NT2/D1 (cell line): ENCODE results near the gene USP31.
A peak's percentile ranks its signal among the peaks of the same experiment; 100 is the strongest.
"Not testable (repeated sequence)": the region's sequence is repeated elsewhere in the genome, so short reads cannot be mapped to it uniquely, and the experiment has no call there.

ENCODE experiments used
- DNase-seq: peaks from one replicate; pipeline ENCODE4 v3.0.0-alpha.2; 2011; ENCODE audit warnings: low read depth, low spot score
- H3K27me3 ChIP-seq: 2 replicates; pipeline ENCODE4 v1.6.0; 2011; ENCODE audit warnings: mild to moderate bottlenecking; ENCODE audit not compliant: insufficient read length, insufficient read depth
- H3K36me3 ChIP-seq: 2 replicates; pipeline ENCODE4 v1.6.1; 2011; ENCODE audit warnings: mild to moderate bottlenecking, low read length, mixed read lengths; ENCODE audit not compliant: insufficient read depth, insufficient read length
- H3K4me1 ChIP-seq: 2 replicates; pipeline ENCODE4 v1.5.1; 2011; ENCODE audit not compliant: insufficient read depth, insufficient read length
- H3K4me3 ChIP-seq: 2 replicates; pipeline ENCODE4 v1.5.1; 2011; ENCODE audit warnings: low read depth; ENCODE audit not compliant: insufficient read length
- H3K9ac ChIP-seq: 2 replicates; pipeline ENCODE4 v1.6.0; 2011; ENCODE audit warnings: low read depth; ENCODE audit not compliant: insufficient read length
- H3K9me3 ChIP-seq: 2 replicates; pipeline ENCODE4 v1.5.1; 2011; ENCODE audit warnings: mild to moderate bottlenecking, low read length; ENCODE audit not compliant: insufficient read depth
- SUZ12 ChIP-seq: IDR thresholded peaks from 2 replicates; pipeline ENCODE4 v1.6.1; 2011; ENCODE audit not compliant: insufficient read length, insufficient read depth; ENCODE audit errors: extremely low read depth
- YY1 ChIP-seq: IDR thresholded peaks from 2 replicates; pipeline ENCODE4 v1.6.1; 2011; ENCODE audit not compliant: insufficient read length, insufficient read depth
- ZNF274 ChIP-seq: IDR thresholded peaks from 2 replicates; pipeline ENCODE4 v1.6.1; 2011; ENCODE audit warnings: mild to moderate bottlenecking, low read depth, low read length

USP31 gene

GRCh38 chr16:23148513-23149266 is 562 bp downstream of the USP31 start:
- H3K9me3 ChIP-seq, result no peaks in the 10 kb centered on the region
- peak overlapping the region; percentile 82 for H3K4me3 ChIP-seq
- TF ChIP-seq SUZ12 (no peak), YY1 (no peak), ZNF274 (no peak)
- no peaks in the 10 kb centered on the region for H3K36me3 ChIP-seq
- no peak for DNase-seq
- H3K4me1 ChIP-seq, result peaks cover 4% of the 10 kb centered on the region
- peak overlapping the region; percentile 92 for H3K9ac ChIP-seq
- peaks cover 13% of the 10 kb centered on the region for H3K27me3 ChIP-seq

- DNase-seq, result no peak
- H3K4me1 ChIP-seq, result peaks cover 6% of the 10 kb centered on the region
- peak overlapping the region; percentile 92 for H3K9ac ChIP-seq
- H3K9me3 ChIP-seq, result no peaks in the 10 kb centered on the region
- H3K36me3 ChIP-seq, result no peaks in the 10 kb centered on the region
- TF ChIP-seq ZNF274 (no peak), YY1 (no peak), SUZ12 (no peak)
- peaks cover 13% of the 10 kb centered on the region for H3K27me3 ChIP-seq
- H3K4me3 ChIP-seq, result peak overlapping the region; percentile 82
Measured at GRCh38 chr16:23148166-23148512, 1.1 kb downstream of the USP31 start.

- Histone ChIP-seq H3K4me1 (peaks cover 6% of the 10 kb centered on the region), H3K9ac (peak overlapping the region; percentile 92), H3K9me3 (no peaks in the 10 kb centered on the region), H3K27me3 (peaks cover 13% of the 10 kb centered on the region), H3K4me3 (peak overlapping the region; percentile 82), H3K36me3 (no peaks in the 10 kb centered on the region)
- TF ChIP-seq SUZ12, result no peak
- TF ChIP-seq YY1, result no peak
- TF ChIP-seq ZNF274, result no peak
- DNase-seq, result no peak
Measured at GRCh38 chr16:23147666-23148065, 1.6 kb downstream of the USP31 start.

GRCh38 chr16:23146877-23147601 is 2.2 kb downstream of the USP31 start:
- DNase-seq, result no peak
- no peaks in the 10 kb centered on the region for H3K9me3 ChIP-seq
- no peak overlapping the region for H3K4me3 ChIP-seq
- H3K27me3 ChIP-seq, result peaks cover 13% of the 10 kb centered on the region
- H3K36me3 ChIP-seq, result no peaks in the 10 kb centered on the region
- no peak for TF ChIP-seq ZNF274
- TF ChIP-seq YY1, result no peak
- no peak for TF ChIP-seq SUZ12
- H3K4me1 ChIP-seq, result peaks cover 6% of the 10 kb centered on the region
- no peak overlapping the region for H3K9ac ChIP-seq

- no peak for DNase-seq
- H3K4me1 ChIP-seq, result peaks cover 6% of the 10 kb centered on the region
- no peaks in the 10 kb centered on the region for H3K9me3 ChIP-seq
- H3K9ac ChIP-seq, result no peak overlapping the region
- TF ChIP-seq YY1, result no peak
- no peak for TF ChIP-seq SUZ12
- TF ChIP-seq ZNF274, result no peak
- no peak overlapping the region for H3K4me3 ChIP-seq
- H3K27me3 ChIP-seq, result peaks cover 6% of the 10 kb centered on the region
- no peaks in the 10 kb centered on the region for H3K36me3 ChIP-seq
Measured at GRCh38 chr16:23145608-23146007, 3.6 kb downstream of the USP31 start.

GRCh38 chr16:23145186-23145585 is 4.1 kb downstream of the USP31 start:
- TF ChIP-seq YY1 (no peak), ZNF274 (no peak), SUZ12 (no peak)
- H3K9ac ChIP-seq, result no peak overlapping the region
- DNase-seq, result no peak
- peaks cover 6% of the 10 kb centered on the region for H3K4me1 ChIP-seq
- H3K36me3 ChIP-seq, result no peaks in the 10 kb centered on the region
- H3K27me3 ChIP-seq, result peaks cover 2% of the 10 kb centered on the region
- H3K9me3 ChIP-seq, result no peaks in the 10 kb centered on the region
- H3K4me3 ChIP-seq, result no peak overlapping the region

GRCh38 chr16:23144393-23144792 is 4.9 kb downstream of the USP31 start:
- H3K4me3 ChIP-seq, DNase-seq, H3K9ac ChIP-seq, H3K9me3 ChIP-seq, H3K4me1 ChIP-seq, H3K36me3 ChIP-seq, H3K27me3 ChIP-seq: not testable (repeated sequence)
